HL-60 (cell line): ENCODE measurements around the gene EGFL7.

ENCODE experiments used
- GABPA ChIP-seq: IDR thresholded peaks from 2 replicates; pipeline ENCODE4 v1.6.1; 2012; ENCODE audit warnings: low read depth
- POLR2AphosphoS5 ChIP-seq: IDR thresholded peaks from 2 replicates; pipeline ENCODE4 v1.6.1; 2012; ENCODE audit warnings: low read depth
- REST ChIP-seq: IDR thresholded peaks from 2 replicates; pipeline ENCODE4 v1.6.1; 2012; ENCODE audit warnings: low read depth; ENCODE audit not compliant: insufficient replicate concordance
- SPI1 ChIP-seq: IDR thresholded peaks from 2 replicates; pipeline ENCODE4 v1.6.1; 2012; ENCODE audit warnings: low read depth, mild to moderate bottlenecking, borderline replicate concordance
- TF ChIP-seq, protein P1 (sequence below): IDR thresholded peaks from one replicate; pipeline ENCODE4 v1.5.1; 2011; ENCODE audit warnings: low read length, control low read depth, inconsistent platforms; ENCODE audit not compliant: insufficient read depth

DNA sequence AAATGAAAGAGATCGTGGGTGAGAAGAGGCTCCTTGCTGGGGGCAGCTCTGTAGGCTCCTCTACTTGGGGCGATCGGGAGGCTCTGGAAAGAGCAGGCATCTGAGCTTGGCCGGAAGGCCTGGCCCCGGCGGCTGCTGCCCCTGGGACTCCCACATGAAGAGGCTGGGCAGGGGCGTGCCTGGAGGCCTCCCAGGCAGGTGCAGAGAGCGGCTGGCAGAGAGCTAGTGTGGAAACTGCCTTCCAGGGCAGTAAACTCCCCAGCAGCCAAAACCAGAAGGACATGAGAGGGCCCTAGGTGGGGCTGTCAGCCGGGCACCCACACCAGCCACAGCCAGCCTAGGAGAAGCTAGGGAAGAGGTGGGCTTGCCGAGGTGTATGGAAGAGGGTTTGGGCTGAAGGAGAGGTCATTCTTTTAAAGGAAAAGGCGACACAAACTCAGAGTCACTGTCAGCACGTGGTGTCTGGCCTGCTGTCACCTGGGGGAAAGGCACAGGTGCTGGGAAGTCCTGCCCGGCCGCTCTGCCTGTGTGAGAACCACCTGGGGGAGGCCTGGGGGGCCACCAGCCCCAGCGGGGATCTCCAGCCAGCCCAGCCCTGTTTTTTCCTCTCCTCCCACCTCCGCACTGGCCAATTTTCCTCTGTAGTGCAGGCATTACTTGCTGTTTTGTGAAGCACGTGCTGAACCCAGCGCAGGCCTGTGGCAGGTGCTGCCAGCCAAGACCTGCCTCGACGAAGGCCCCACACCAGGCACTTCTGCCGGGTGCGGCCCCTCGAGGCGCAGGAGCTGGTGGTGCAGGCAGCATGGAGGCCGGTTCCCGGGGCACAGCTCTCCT, 44.8 kb upstream of the EGFL7 start:
- TF ChIP-seq POLR2AphosphoS5 (peak; percentile 27; the same call in 1 of the 2 replicates), SPI1 (no peak), GABPA (no peak), REST (no peak)
- TF ChIP-seq, protein P1, sequence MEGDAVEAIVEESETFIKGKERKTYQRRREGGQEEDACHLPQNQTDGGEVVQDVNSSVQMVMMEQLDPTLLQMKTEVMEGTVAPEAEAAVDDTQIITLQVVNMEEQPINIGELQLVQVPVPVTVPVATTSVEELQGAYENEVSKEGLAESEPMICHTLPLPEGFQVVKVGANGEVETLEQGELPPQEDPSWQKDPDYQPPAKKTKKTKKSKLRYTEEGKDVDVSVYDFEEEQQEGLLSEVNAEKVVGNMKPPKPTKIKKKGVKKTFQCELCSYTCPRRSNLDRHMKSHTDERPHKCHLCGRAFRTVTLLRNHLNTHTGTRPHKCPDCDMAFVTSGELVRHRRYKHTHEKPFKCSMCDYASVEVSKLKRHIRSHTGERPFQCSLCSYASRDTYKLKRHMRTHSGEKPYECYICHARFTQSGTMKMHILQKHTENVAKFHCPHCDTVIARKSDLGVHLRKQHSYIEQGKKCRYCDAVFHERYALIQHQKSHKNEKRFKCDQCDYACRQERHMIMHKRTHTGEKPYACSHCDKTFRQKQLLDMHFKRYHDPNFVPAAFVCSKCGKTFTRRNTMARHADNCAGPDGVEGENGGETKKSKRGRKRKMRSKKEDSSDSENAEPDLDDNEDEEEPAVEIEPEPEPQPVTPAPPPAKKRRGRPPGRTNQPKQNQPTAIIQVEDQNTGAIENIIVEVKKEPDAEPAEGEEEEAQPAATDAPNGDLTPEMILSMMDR: no peak
